Body of pancreas (tissue), 4 donors: ENCODE data around the gene UBTD1. TPM values are rescaled to one million over a fixed set of nuclear protein-coding genes. Genes with fewer than 3 reads are reported as not detected.

ENCODE experiments used
- ATAC-seq: fragments of 150-250 bp; one replicate; pipeline ENCODE4 v1.9.1; 2016
- DNase-seq, 4 donors: peaks; one replicate each; pipeline ENCODE4 v3.0.0-alpha.2; 2019
- H3K27ac ChIP-seq, 4 donors: fragments of 200-600 bp; sonication (generic); 1 replicate in 3 of 4; 2 replicates in 1 of 4; pipeline versions ENCODE4 v1.5.1 to v1.6.1; 2016 to 2019; ENCODE audit warnings: mild to moderate bottlenecking in 1 of 4, mixed read lengths in 1 of 4, moderate library complexity in 1 of 4
- H3K27me3 ChIP-seq, 2 donors: fragments of 200-600 bp; sonication (generic); one replicate each; pipeline ENCODE4 v1.6.0; 2016; ENCODE audit warnings: mild to moderate bottlenecking in 1 of 2
- H3K36me3 ChIP-seq, 2 donors: fragments of 200-600 bp; sonication (generic); replicated peaks in 1 of 2; 2 replicates each; pipeline ENCODE4 v1.5.1; 2016; ENCODE audit warnings: low read depth in 2 of 2; ENCODE audit not compliant: insufficient read depth in 1 of 2
- H3K4me1 ChIP-seq: fragments of 200-600 bp; sonication (generic); one replicate; pipeline ENCODE4 v1.6.0; 2016
- H3K4me3 ChIP-seq, 2 donors: fragments of 200-600 bp; sonication (generic); 1 replicate in 1 of 2; 2 replicates in 1 of 2; pipeline ENCODE4 v1.5.1; 2016 to 2019
- H3K9me3 ChIP-seq, 3 donors: fragments of 200-600 bp; sonication (generic); 1 replicate in 2 of 3; 2 replicates in 1 of 3; pipeline ENCODE4 v1.5.1; 2016
- CTCF ChIP-seq, 7 experiments: fragments of 450-650 bp in 4 of 7; fragments of 200-600 bp in 3 of 7; sonication (generic) in 3 of 7; IDR thresholded peaks; one replicate each; pipeline ENCODE4 v1.5.1; 2016 to 2019; ENCODE audit warnings: antibody characterized with exemption in 7 of 7
- POLR2A ChIP-seq, 3 donors: fragments of 450-650 bp; IDR thresholded peaks; one replicate each; pipeline ENCODE4 v1.6.1; 2016; ENCODE audit warnings: antibody characterized with exemption in 3 of 3, mild to moderate bottlenecking in 2 of 3
- WGBS, 2 donors: methylation state at CpG; one replicate each; pipeline ENCODE4 v1.1.5; 2017; 5-methylcytosine and 5-hydroxymethylcytosine counted together
- intact Hi-C: fragments of 100-400 bp; cut with DNase I; formaldehyde crosslinking; loops from one replicate; pipeline ENCODE4 v1.15.1; 2023
- total RNA-seq, 2 donors: library from RNA; depleted of rRNA; stranded (reverse); fragments of >200 nt; gene quantifications; one replicate each; pipeline ENCODE4 v1.1.0, GENCODE V29; 2016

The UBTD1 gene
- total RNA-seq, 2 donors from 2014 or later, result 9.1 to 33.9 TPM

- Histone ChIP-seq H3K9me3 (no peaks in the 10 kb centered on the region), H3K4me1 (peaks cover 15% of the 10 kb centered on the region), H3K4me3 (no peak overlapping the region), H3K27ac (peak overlapping the region; percentile 53 to 82 (median 67)), H3K27me3 (no peaks in the 10 kb centered on the region), H3K36me3 (no peaks in the 10 kb centered on the region)
- DNase-seq (peak in 3 of 4 donors; percentile 36 to 72 (median 70)), ATAC-seq (peak; percentile 83)
- intact Hi-C loops, result no loop called here
- WGBS, 2 donors, result 44 to 51% methylated on average over 8 to 10 of the region's 10 CpGs
- TF ChIP-seq POLR2A (IDR thresholded peaks at IDR 0.05) (no peak), CTCF (IDR thresholded peaks at IDR 0.05) (no peak)
Measured at GRCh38 chr10:97596101-97597082, 97.7 kb downstream of the UBTD1 start.

GRCh38 chr10:97597778-97598177 is 99.1 kb downstream of the UBTD1 start:
- Histone ChIP-seq H3K4me1 (peaks cover 15% of the 10 kb centered on the region), H3K27me3 (no peaks in the 10 kb centered on the region), H3K4me3 (no peak overlapping the region), H3K9me3 (no peaks in the 10 kb centered on the region), H3K27ac (peak overlapping the region in 1 of 4 donors; percentile 82), H3K36me3 (no peaks in the 10 kb centered on the region)
- intact Hi-C loops, result no loop called here
- no peak for DNase-seq
- ATAC-seq, result no peak
- WGBS, 2 donors, result 93 to 100% methylated on average over 2 of the region's 2 CpGs
- TF ChIP-seq CTCF (IDR thresholded peaks at IDR 0.05) (no peak), POLR2A (IDR thresholded peaks at IDR 0.05) (no peak)

GRCh38 chr10:97598407-97599271 is 99.9 kb downstream of the UBTD1 start:
- no peaks in the 10 kb centered on the region for H3K9me3 ChIP-seq
- intact Hi-C loops, result no loop called here

GRCh38 chr10:97599272-97599619 is 100.5 kb downstream of the UBTD1 start:
- WGBS, 2 donors, result 81 to 96% methylated on average over 4 to 6 of the region's 6 CpGs
- DNase-seq, result no peak
- H3K4me3 ChIP-seq, result no peak overlapping the region

More at GRCh38 chr10:97598407-97599271, 99.9 kb downstream of the UBTD1 start:
- Histone ChIP-seq H3K27me3 (no peaks in the 10 kb centered on the region), H3K4me3 (no peak overlapping the region), H3K27ac (no peak overlapping the region), H3K36me3 (no peaks in the 10 kb centered on the region), H3K4me1 (peaks cover 13% of the 10 kb centered on the region)
- no peak for TF ChIP-seq CTCF (IDR thresholded peaks at IDR 0.05)
- 89 to 92% methylated on average over 15 to 19 of the region's 19 CpGs for WGBS, 2 donors
- ATAC-seq (no peak), DNase-seq (no peak)

More at GRCh38 chr10:97599272-97599619, 100.5 kb downstream of the UBTD1 start:
- intact Hi-C loops, result no loop called here
- Histone ChIP-seq H3K36me3 (no peaks in the 10 kb centered on the region), H3K9me3 (no peaks in the 10 kb centered on the region), H3K4me1 (peaks cover 11% of the 10 kb centered on the region), H3K27me3 (no peaks in the 10 kb centered on the region), H3K27ac (no peak overlapping the region)
- ATAC-seq, result no peak
- TF ChIP-seq POLR2A (IDR thresholded peaks at IDR 0.05) (no peak), CTCF (IDR thresholded peaks at IDR 0.05) (no peak)
